AG10803 (cell line): ENCODE measurements around the gene NT5M.

ENCODE experiments used
- DNase-seq: peaks from one replicate; pipeline ENCODE4 v3.0.0; 2010; ENCODE audit warnings: low read depth
- H3K4me3 ChIP-seq: 2 replicates; pipeline ENCODE4 v1.5.1; 2011; ENCODE audit warnings: mild to moderate bottlenecking, low read length, control low read depth
- CTCF ChIP-seq: conservative IDR thresholded peaks from 2 replicates; pipeline ENCODE4 v1.5.1; 2011; ENCODE audit warnings: mild to moderate bottlenecking, low read length, control low read depth, inconsistent platforms

NT5M gene

GRCh38 chr17:17325228-17325627 is 22.1 kb downstream of the NT5M start:
- no peak for TF ChIP-seq CTCF
- DNase-seq: no peak
- H3K4me3 ChIP-seq: no peak overlapping the region

GRCh38 chr17:17325816-17326215 is 22.6 kb downstream of the NT5M start:
- no peak for DNase-seq
- TF ChIP-seq CTCF: no peak
- H3K4me3 ChIP-seq: no peak overlapping the region

GRCh38 chr17:17326275-17326875 is 23.2 kb downstream of the NT5M start:
- no peak for TF ChIP-seq CTCF
- H3K4me3 ChIP-seq: no peak overlapping the region
- no peak for DNase-seq

GRCh38 chr17:17328251-17328650 is 25.1 kb downstream of the NT5M start:
- no peak overlapping the region for H3K4me3 ChIP-seq
- DNase-seq: no peak
- no peak for TF ChIP-seq CTCF

GRCh38 chr17:17341452-17341851 is 38.3 kb downstream of the NT5M start:
- DNase-seq: no peak
- no peak for TF ChIP-seq CTCF
- H3K4me3 ChIP-seq: no peak overlapping the region

- DNase-seq: no peak
- TF ChIP-seq CTCF: no peak
- no peak overlapping the region for H3K4me3 ChIP-seq
Measured at GRCh38 chr17:17342242-17342945, 39.2 kb downstream of the NT5M start.

GRCh38 chr17:17343160-17343735 is 40.1 kb downstream of the NT5M start:
- H3K4me3 ChIP-seq: no peak overlapping the region
- TF ChIP-seq CTCF: no peak
- DNase-seq: no peak
